HEK293T (cell line): ENCODE data around the gene BICD1.

Experiments
- CTBP1 ChIP-seq: fragments of 450-650 bp; IDR thresholded peaks from 2 replicates; pipeline ENCODE4 v1.6.1; 2016; ENCODE audit warnings: borderline replicate concordance
- HDGF ChIP-seq: fragments of 450-650 bp; IDR thresholded peaks from 2 replicates; pipeline ENCODE4 v1.6.1; 2017; ENCODE audit warnings: antibody characterized with exemption, borderline replicate concordance

DNA sequence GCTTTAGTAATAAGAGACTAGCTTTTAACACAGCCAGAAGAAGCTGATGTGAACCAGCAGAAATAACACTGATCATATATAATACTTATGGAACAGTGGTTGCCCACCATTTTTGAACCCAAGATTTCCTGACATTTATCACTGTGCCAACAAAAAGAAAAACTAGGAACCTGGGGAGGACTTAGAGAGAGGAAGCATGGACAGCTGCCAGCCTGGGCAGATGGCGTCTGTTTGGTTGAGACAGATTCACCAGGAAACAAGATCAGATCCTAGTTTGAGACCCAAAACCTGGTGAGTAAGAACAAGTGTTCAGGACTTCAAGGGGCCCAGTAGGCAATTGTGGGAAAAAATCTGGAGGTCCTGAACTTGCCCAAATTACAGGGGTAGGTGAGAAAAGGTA lies 95.3 kb downstream of the BICD1 start:
- no peak for TF ChIP-seq HDGF
- no peak for TF ChIP-seq CTBP1
